GM19023 (cell line): ENCODE measurements around the gene TRIOBP.

ENCODE experiments used
- ATAC-seq: cut with Tn5 transposase; IDR thresholded peaks from one replicate; pipeline ENCODE4 v1.9.1; 2021; ENCODE audit warnings: mild to moderate bottlenecking, moderate library complexity; ENCODE audit not compliant: unreplicated experiment

TRIOBP gene

DNA sequence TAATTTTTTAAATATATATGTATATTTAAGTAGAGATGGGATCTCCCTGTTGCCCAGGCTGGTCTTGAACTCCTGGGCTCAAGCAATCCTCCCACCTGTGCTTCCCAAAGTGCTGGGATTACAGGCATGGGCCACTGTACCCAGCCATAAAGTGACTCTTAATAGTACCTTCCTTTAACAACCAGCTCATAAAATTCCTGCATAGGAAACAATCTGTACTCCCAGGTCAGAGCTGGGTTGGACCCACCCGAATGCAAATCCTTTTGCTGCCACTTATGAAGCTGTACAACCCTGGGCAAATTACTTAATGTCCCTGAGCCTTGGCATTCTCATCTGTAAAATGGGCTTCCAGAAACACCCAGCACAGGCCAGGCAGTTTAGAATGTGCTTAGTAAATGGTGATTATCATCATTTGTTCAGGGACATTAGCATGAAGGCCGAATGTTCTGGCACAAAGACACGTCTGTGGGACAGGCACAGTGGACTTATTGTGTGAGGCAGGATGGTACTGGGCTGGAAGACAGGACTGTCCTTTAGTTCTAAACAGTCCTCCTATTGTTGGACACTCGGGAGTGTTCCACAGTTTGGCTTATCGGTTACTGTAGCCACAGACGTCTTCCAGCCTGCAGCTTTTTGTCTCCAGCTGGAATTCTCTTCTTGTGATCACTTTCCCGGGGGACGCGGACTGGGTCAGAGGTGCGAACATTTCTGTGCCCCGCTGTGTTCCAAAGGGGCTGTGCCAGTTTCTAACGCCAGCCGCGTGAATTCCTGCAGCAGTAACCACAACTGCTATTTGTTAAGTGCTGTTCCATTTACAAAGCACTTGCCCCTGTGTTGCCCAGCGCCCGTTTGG, 32.4 kb upstream of the TRIOBP start:
- no peak for ATAC-seq

DNA sequence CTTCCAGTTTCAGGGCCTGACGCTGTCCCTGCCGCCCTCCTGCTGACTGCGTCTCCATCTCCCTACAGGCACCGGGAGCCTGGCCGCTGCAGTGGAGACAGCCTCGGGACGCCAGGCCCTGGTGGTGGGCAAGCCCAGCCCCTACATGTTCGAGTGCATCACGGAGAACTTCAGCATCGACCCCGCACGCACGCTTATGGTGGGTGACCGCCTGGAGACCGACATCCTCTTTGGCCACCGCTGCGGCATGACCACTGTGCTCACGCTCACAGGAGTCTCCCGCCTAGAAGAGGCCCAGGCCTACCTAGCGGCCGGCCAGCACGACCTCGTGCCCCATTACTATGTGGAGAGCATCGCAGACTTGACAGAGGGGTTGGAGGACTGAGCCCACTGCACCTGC, 31.4 kb upstream of the TRIOBP start:
- ATAC-seq = no peak

DNA sequence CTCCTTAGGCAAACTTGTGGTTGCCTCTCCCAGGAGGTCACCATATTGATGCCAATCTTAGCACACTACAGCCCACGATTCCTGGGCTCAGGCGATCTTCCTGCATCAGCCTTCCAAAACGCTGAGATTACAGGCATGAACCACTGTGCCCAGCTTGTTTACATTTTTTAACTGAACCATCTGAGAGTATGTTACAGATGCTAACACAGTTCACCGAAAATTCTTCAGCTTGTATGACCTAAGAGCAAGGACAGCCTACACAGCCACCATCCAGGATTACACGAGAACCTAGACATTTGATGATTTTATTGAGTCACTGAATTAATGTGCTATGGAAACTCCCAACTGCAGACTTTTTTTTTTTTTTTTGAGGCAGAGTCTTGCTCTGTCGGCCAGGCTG, 27.3 kb upstream of the TRIOBP start:
- no peak for ATAC-seq

DNA sequence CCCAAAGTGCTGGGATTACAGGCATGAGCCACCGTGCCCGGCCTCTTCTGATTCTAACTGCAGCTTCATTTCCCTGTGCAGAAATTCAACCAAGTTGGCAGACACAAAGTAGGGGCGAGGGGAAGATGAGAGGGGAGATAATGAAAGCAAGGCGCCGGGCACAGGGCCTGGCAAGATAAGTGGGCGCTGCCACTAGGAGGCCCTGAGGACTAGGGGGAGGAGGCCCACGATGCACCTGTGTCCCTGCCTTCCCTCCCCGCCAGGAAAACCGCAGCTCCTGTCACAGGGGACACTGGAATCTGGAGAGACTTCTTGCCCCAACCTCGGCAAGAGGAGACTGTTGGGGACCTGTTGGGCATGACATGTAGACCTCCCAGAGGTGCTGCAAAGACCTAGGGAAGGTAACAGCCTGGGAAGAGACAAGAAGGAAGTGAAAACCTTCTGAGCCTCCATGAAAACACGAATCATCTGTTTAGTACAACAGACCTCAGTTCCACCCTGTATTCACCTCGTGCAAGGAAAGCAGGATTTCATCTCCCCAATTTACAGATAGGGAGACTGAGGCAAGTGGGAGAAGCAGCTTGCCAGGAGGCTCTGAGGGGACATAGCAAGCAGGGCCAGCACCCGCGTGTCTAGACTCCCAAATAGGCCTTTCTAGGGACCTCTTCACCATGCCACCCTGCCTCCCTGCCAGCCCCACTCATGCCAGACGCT, 24.5 kb upstream of the TRIOBP start:
- ATAC-seq = no peak

DNA sequence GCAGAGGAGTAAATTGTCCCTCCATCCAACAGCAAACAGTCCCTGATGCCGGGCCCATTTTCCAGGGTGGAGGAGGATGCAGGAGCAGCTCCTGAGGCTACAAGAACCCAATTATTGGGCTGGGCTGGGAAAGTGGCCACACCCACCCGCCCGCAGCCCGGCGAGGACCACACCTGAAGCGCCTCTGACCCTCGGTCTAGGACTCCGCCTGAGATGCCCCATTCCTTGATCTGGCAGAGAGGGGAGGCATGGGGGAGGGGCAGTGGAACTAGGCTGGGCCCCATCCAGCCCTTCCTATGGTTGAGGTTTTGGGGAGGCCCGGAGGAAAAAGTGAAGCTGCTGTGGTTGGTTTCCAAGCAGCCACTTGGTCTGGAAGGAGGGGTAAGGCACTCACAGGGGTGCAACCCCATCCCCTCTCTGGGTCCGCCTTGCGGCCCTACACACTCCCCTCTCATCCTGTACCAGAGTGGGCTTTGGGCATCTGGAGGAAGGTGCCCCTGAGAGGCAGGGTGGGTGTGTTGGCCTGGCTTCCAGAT, 23.9 kb upstream of the TRIOBP start:
- no peak for ATAC-seq

DNA sequence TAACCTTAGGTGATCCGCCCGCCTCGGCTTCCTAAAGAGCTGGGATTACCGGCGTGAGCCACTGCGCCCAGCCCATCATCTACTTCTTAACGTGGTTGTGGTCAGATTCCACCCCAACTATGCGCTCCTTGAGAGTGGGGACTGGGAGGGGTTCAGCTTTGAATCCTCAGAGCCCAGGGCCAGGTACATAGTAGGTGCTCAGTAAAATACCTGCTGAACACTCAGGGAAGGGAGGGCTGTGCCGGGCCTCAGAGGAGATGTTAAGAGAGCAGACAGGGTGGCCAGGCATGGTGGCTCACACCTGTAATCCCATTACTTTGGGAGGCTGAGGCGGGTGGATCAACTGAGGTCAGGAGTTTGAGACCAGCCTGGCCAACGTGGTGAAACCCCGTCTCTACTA, 22.6 kb upstream of the TRIOBP start:
- ATAC-seq = no peak

DNA sequence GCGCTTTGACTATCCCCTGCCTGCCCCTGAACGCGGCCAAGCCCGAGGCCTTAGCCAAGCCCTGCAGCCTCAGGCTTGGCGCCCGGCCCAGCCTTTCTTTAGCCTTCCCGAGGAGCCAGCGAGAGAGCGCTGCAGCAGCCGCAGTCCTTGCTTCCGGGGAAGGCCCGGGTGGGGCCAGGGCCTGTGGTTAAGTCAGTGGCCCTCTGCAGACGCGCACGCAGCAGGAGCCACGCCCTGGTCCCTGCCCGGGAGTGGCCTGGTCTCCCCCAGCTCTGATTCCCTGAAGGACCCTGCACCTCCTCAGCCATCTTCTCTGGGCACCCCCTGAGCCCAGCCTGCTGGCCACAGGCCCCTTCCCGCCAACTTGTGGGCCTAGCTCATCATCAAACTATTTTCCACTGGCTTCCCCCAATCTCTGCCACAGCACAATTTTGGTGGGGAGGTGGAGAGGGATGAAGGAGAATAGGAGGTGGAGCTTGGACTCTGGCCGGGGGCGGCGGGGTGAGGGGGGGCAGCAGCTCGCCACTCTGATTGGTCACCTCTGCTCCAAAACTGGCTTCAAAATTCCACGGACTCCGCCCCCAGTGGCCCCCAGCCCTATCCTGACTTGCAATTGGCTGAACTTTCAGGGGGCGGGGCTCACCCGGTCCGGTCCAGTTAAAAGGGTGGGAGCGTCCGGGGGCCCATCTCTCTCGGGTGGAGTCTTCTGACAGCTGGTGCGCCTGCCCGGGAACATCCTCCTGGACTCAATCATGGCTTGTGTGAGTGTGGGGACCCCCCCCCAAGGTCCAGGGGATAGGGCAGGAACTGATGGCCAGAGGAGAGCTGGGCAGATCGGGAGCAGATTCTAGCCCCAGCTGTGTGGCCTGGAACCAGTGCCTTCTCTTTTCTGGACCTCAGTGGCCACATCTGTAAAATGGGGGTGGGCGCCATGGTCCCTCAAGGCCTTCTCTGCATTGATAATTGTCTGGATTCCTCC, 21.6 kb upstream of the TRIOBP start, which contains the start of gene LGALS1:
Gene LGALS1, plus strand, starts transcription at position 686 of the 979 bp plus-strand sequence. Its CDS starts 67 bp downstream, at position 753.
- peak; percentile 47 for ATAC-seq

DNA sequence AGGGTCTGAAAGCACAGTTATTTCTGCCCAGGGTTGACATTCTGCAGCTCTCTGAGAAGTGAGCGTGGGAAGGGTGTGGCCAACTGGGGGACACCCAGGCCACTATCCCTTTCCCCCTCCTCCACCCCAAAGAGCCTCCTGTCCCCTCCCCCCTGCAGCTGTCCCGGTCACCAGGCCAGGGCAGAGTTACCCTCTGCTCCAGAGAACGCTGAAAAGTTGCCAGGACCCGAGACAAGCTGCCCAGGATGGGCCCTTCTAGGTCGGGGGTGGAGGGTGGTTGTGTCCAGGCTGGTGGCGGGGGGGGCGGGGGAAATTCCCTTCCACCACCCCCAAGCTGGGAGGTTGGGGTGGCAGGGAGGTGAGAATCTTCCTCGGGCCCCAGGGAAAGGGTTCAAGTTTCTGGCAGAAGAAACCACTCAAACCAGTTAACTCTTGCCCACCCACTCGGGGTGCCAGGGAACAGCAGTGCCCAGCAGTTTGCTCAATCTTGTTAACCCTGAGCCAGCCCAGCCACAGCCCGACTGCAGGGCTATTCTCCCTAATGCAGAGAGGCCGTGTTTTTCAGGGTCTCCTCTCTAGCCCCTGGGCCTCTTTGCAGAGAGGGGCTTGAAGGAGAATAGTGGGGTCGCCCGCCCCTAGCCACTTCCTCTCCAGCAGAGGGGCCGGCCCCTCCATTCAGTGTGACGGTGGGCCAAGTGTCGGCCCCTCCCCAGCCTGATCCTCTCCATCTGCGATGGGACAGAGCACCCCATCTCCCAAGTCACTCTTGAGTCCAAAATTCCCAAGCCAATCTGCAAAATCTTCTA, 20.7 kb upstream of the TRIOBP start:
- ATAC-seq = no peak

DNA sequence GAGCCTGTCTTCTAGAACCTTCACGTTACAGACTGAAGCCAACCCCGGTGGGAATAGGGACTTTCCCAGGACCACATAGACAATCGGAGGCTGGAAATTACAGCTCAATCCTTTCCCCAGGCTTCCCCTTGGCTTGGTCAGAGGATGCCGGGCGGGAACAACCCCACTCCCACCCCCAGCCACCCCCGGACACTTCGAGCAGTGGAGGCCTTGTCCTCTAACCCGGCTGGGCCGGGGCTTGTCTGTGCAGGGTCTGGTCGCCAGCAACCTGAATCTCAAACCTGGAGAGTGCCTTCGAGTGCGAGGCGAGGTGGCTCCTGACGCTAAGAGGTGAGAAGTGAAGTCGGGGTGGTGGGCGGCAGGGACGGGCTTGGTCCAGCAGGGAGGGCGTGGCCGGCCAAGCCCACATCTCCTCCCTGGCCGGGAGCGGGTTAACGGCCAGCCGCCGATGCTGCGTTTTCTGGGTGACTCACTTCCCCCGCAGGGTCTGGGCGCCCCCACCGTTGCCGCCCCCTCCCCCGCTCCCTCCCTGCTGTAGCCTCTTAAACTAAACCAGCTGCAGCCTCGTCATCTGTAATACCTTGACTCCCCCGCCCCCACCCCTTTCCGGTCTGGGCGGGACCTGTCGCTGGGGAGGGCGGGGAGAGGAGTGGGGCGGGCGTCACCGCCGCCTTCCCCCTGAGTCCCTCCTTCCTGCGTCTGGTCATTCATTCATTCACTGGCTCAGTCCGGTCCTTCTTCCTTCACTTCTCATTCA, 19.9 kb upstream of the TRIOBP start:
- ATAC-seq = peak; percentile 56

DNA sequence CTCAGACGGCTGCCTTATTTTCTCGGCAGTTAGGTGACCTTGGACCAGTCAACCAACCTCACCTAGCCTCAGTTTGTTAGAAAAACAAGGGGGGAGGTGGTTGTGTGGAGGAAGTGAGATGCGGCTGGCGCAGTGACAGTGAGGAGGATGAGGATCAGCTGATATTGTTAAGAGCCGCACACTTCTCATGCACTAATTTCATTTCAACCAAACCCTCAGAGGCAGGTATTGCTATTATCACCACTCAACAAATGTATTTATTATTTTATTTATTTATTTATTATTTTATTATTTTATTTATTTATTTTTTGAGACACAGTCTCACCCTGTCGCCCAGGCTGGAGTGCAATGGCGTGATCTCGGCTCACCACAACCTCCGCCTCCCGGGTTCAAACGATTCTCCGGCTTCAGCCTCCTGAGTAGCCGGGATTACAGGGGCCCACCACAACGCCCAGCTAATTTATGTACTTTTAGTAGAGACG, 19.3 kb upstream of the TRIOBP start:
- ATAC-seq = peak; percentile 6

DNA sequence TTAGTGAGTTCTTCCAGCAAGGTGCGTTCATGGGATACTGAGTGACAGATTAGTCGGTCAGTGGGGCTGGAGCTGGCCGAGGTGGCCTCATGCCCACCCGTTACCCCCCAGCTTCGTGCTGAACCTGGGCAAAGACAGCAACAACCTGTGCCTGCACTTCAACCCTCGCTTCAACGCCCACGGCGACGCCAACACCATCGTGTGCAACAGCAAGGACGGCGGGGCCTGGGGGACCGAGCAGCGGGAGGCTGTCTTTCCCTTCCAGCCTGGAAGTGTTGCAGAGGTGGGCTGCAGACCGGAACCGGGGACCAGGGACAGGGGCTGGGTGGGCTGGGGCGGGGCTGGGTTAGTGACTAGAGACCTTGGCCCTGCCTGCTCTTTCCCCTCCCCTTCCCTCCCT, 18.5 kb upstream of the TRIOBP start:
- ATAC-seq = no peak

DNA sequence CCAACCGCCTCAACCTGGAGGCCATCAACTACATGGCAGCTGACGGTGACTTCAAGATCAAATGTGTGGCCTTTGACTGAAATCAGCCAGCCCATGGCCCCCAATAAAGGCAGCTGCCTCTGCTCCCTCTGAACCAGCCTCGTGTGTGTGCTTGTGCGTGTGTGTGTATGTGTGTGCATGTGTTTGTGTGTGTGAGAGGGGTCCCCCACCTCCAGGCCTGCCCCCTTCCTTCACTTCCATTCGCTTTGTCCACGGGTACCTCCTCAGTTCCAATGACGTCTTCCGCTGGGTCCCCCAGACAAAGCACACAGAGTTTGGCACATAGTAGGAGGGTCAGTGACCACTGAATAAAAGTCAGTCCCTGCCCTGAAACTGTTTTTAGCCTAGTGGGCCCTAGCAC, 17.2 kb upstream of the TRIOBP start:
- no peak for ATAC-seq

DNA sequence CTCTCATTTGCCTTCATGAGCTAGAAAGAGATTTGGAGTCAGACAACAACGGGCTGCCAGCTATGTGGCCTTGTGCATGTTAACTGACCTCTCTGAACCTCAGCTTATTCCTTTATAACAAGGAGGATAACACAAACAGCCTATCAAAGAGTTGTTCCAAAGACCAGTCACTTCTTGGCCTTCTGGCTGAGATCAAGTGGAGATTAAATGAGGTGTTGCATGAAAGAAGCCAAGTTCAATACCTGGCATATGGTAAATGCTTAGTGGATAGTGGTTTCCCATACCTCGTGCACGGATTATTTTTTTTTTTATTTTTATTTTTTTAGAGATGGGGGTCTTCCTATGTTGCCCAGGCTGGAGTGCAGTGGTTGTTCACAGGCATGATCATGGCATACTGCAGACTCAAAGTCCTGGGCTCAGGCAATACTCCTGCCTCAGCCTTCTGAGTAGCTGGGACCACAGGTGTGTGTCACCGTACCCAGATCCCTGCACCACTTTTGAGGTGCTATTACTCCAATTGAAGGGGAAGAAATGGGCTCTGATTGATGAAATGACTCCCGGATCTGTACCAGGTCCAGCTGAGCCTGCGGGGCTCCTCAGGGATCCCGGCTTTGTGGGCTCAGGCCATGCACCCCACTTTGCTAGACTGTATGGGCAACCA, 16.5 kb upstream of the TRIOBP start:
- no peak for ATAC-seq

DNA sequence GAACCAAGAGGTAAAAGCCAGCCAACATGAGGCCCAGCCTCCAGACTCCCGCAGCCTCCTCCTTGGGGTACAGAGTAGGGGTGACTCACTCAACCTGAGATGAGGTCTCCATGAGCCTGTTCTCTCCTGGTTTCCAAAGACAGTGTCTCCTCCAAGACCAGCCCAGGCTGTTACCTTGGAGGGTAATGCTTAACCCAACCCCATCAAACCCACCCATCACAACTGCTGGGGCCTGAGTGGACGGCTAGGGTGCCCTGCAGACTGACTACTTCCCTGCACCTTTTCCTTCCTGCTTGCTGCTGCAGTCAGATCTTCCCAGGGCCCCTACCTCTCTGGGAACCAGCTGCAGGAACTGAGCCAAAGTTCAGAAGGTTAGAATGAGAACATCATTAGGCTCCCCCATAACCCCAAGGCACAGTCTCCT, 15.8 kb upstream of the TRIOBP start:
- no peak for ATAC-seq

DNA sequence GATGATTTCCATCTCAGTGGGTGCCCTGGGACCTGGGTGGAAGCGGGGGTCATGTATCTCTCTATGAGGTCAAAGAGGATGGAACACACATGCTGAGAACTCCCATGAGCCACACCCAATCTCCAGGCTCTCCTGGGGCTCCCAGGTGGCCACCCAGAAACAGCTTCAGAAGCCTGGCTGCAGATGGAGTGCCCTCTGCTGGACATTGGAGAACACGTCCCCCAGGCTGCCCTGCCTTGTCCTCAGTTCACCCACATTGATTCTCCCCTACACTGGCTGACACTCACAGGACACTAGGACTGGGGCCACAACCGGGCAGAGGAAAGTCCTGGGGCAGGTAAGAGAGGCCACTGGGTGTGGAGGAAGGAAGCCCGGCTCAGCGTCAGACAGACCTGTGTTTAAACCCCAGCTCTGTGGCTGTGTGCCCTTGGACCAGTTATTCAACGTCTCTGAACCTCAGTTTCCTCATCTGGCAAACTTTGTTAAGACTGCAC, 15.2 kb upstream of the TRIOBP start:
- ATAC-seq = no peak

DNA sequence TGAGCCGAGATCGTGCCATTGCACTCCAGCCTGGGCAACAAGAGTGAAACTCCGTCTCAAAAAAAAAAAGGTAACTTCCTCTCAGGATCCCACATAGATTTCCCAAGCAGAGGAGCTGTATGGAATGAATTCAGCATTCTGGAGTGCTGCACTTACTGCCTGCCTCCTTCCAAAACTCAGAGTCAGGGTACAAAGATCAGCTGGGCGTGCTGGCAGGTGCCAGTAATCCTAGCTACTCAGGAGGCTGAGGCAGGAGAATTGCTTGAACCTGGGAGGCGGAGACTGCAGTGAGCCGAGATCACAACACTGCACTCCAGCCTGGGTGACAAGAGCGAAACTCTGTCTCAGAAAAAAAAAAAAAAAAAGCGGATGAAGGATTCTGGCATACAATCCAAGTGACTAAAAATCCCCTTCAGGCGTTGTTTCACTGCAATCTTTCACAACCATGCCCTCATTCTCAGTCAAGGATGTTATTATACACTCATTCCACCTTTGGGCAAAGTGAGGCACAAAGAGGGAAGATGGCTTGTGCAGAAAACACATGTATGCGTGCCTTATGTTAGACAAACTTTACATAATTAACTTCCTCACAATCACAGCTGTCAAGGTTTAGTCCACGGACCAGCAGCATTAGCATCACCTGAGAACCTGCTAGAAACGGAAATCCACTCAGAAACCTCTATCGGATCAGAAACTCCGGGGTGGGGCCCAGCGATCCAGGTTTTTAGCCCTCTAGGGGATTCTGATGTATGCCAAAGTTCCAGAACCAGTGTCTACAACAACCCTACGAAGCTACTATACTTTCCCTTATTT, 11.8 kb upstream of the TRIOBP start:
- no peak for ATAC-seq
